Measurements from ENCODE around the gene NXPE1. TPM values are rescaled to one million over a fixed set of nuclear protein-coding genes. Genes with fewer than 3 reads are reported as not detected.
A peak's percentile ranks its signal among the peaks of the same experiment; 100 is the strongest.

The NXPE1 gene
- total RNA-seq, 1 experiment from 2014 or later: not detected

- H3K9me3 ChIP-seq (ENCODE audit: control insufficient read depth in 1 of 2, insufficient read depth in 1 of 2, low read depth in 1 of 2, low read length in 2 of 2): no peaks in the 10 kb centered on the region
- no peaks in the 10 kb centered on the region for H3K79me2 ChIP-seq (ENCODE audit: insufficient read depth, low read length)
- H3K4me1 ChIP-seq (ENCODE audit: control insufficient read depth in 1 of 2, insufficient read depth in 2 of 2, low read length in 2 of 2): no peaks in the 10 kb centered on the region
- BruUV-seq (replicated peaks): no TSS peak
- no peaks in the 10 kb centered on the region for H3K27me3 ChIP-seq (ENCODE audit: insufficient read depth, low read length)
- ChIA-PET RAD21 (ENCODE audit: low non-redundant PET in 1 of 2, low total read pairs in 2 of 2, uncharacterized antibody in 2 of 2, unreplicated experiment in 2 of 2) (no interaction called here), POLR2A (interaction anchor here (0.6 kb wide), 1 partner anchor 438 kb away, joined by 4 read pairs; no protein-coding TSS in a partner anchor), CTCF (no interaction called here)
- no peaks in the 10 kb centered on the region for H4K20me1 ChIP-seq (ENCODE audit: insufficient read depth)
- H3K9me2 ChIP-seq (ENCODE audit: insufficient read depth): no peaks in the 10 kb centered on the region
- no peak overlapping the region for H3K9ac ChIP-seq (ENCODE audit: low read length)
- no peak for TF ChIP-seq POLR2A (IDR thresholded peaks at IDR 0.05; ENCODE audit: borderline replicate concordance, extremely low read depth, insufficient read depth, insufficient read length)
- H2AFZ ChIP-seq (ENCODE audit: low read depth, low read length, poor library complexity, severe bottlenecking): no peak overlapping the region
- intact Hi-C loops (cut with micrococcal nuclease): no loop called here
- H3K27ac ChIP-seq (ENCODE audit: low read depth, low read length): no peak overlapping the region
- ATAC-seq (no peak), DNase-seq (ENCODE audit: low read depth, low spot score) (no peak)
- H3K4me3 ChIP-seq (replicated peaks in 1 of 2; ENCODE audit: low read depth in 1 of 2, low read length in 2 of 2): no peak overlapping the region
- H3K36me3 ChIP-seq (ENCODE audit: control insufficient read depth in 1 of 2, insufficient read depth in 2 of 2, low read length in 2 of 2): no peaks in the 10 kb centered on the region; a peak in 1 of 4 replicates
- no peak overlapping the region for H3K4me2 ChIP-seq (ENCODE audit: low read length)
Observed at GRCh38 chr11:114551060-114551459, 8.6 kb downstream of the NXPE1 start.

DNA sequence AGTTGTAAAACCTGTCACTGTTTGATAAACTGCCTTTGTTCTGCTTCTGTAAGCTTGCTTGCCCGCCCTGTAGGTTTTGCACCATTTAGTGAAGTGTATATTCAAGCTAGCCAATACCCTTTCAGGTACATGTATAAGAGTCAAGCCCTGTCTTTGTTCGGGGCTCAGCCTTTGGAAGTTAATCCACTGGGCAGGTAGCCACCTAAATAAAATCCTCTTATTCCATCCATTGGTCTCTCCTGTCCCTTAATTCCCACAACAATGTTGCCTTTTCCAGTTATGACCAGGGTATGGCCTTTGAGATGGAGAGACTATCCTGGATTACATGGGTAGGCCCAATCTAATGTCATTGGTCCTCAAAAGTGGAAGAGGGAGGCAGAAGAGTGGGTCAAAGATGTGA is 34.0 kb downstream of the NXPE1 start:
- ChIA-PET CTCF (no interaction called here), RAD21 (ENCODE audit: low non-redundant PET in 1 of 2, low total read pairs in 2 of 2, uncharacterized antibody in 2 of 2, unreplicated experiment in 2 of 2) (no interaction called here), POLR2A (no interaction called here)
- no peaks in the 10 kb centered on the region for H3K9me3 ChIP-seq (ENCODE audit: control insufficient read depth in 1 of 2, insufficient read depth in 1 of 2, low read depth in 1 of 2, low read length in 2 of 2)
- no peaks in the 10 kb centered on the region for H3K4me1 ChIP-seq (ENCODE audit: control insufficient read depth in 1 of 2, insufficient read depth in 2 of 2, low read length in 2 of 2)
- TF ChIP-seq RAD21 (IDR thresholded peaks at IDR 0.05; ENCODE audit: low read depth): no peak
- TF ChIP-seq CBX3 (IDR thresholded peaks at IDR 0.05; ENCODE audit: low read depth): 0 out of 2 replicates have a peak, but pooled peaks have one; percentile 19
- TF ChIP-seq ZBTB33 (IDR thresholded peaks at IDR 0.05; ENCODE audit: extremely low read depth, insufficient replicate concordance, low read length): no peak
- TF ChIP-seq JUND (IDR thresholded peaks at IDR 0.05): no peak
- H4K20me1 ChIP-seq (ENCODE audit: insufficient read depth): no peaks in the 10 kb centered on the region
- H2AFZ ChIP-seq (ENCODE audit: low read depth, low read length, poor library complexity, severe bottlenecking): no peak overlapping the region
- H3K27ac ChIP-seq (ENCODE audit: low read depth, low read length): no peak overlapping the region
- H3K9ac ChIP-seq (ENCODE audit: low read length): no peak overlapping the region
- intact Hi-C loops (cut with micrococcal nuclease): no loop called here
- BruUV-seq (replicated peaks): no TSS peak
- no peak for DNase-seq (ENCODE audit: low read depth, low spot score)
- no peak overlapping the region for H3K4me2 ChIP-seq (ENCODE audit: low read length)
- no peaks in the 10 kb centered on the region for H3K79me2 ChIP-seq (ENCODE audit: insufficient read depth, low read length)
- no peaks in the 10 kb centered on the region for H3K27me3 ChIP-seq (ENCODE audit: insufficient read depth, low read length)
- H3K4me3 ChIP-seq (replicated peaks in 1 of 2; ENCODE audit: low read depth in 1 of 2, low read length in 2 of 2): no peak overlapping the region
- no peaks in the 10 kb centered on the region for H3K9me2 ChIP-seq (ENCODE audit: insufficient read depth)
- no peaks in the 10 kb centered on the region for H3K36me3 ChIP-seq (ENCODE audit: control insufficient read depth in 1 of 2, insufficient read depth in 2 of 2, low read length in 2 of 2)
- no peak for ATAC-seq
